Gastroesophageal sphincter (tissue), 4 donors: Measurements from ENCODE around the gene FHOD3. TPM values are rescaled to one million over a fixed set of nuclear protein-coding genes. Genes with fewer than 3 reads are reported as not detected.

Experiments
- ATAC-seq: fragments of 150-250 bp; one replicate; pipeline ENCODE4 v1.9.1; 2016; ENCODE audit warnings: mild to moderate bottlenecking, moderate library complexity
- H3K27ac ChIP-seq, 4 donors: fragments of 200-600 bp; sonication (generic) in 3 of 4; 1 replicate in 3 of 4; 2 replicates in 1 of 4; pipeline ENCODE4 v1.5.1; 2016 to 2019
- H3K27me3 ChIP-seq: fragments of 200-600 bp; sonication (generic); one replicate; pipeline ENCODE4 v1.5.1; 2019
- H3K36me3 ChIP-seq, 2 donors: fragments of 200-600 bp; sonication (generic); one replicate each; pipeline ENCODE4 v1.5.1; 2019; ENCODE audit warnings: control low read depth in 1 of 2
- H3K4me1 ChIP-seq, 3 donors: fragments of 200-600 bp; sonication (generic); 1 replicate in 2 of 3; 2 replicates in 1 of 3; pipeline ENCODE4 v1.5.1; 2016 to 2019; ENCODE audit warnings: control low read depth in 2 of 3
- H3K4me3 ChIP-seq, 2 donors: fragments of 200-600 bp; sonication (generic); one replicate each; pipeline ENCODE4 v1.5.1; 2019; ENCODE audit warnings: mild to moderate bottlenecking in 1 of 2, moderate library complexity in 1 of 2
- H3K9me3 ChIP-seq, 3 donors: fragments of 200-600 bp; sonication (generic); one replicate each; pipeline ENCODE4 v1.5.1; 2017 to 2019; ENCODE audit warnings: control low read depth in 2 of 3
- CTCF ChIP-seq, 4 experiments: fragments of 200-600 bp in 2 of 4; fragments of 450-650 bp in 2 of 4; sonication (generic) in 1 of 4; IDR thresholded peaks; one replicate each; pipeline ENCODE4 v1.5.1; 2017 to 2019; ENCODE audit warnings: antibody characterized with exemption in 4 of 4, mild to moderate bottlenecking in 2 of 4, moderate library complexity in 2 of 4
- EP300 ChIP-seq: sonication (generic); formaldehyde crosslinking; IDR thresholded peaks from one replicate; pipeline ENCODE4 v1.6.1; 2017; ENCODE audit warnings: antibody characterized with exemption, mild to moderate bottlenecking
- POLR2A ChIP-seq, 2 donors: fragments of 450-650 bp; IDR thresholded peaks; one replicate each; pipeline ENCODE4 v1.6.1; 2017; ENCODE audit warnings: antibody characterized with exemption in 2 of 2, mild to moderate bottlenecking in 2 of 2, moderate library complexity in 1 of 2
- POLR2AphosphoS5 ChIP-seq: sonication (generic); formaldehyde crosslinking; IDR thresholded peaks from one replicate; pipeline ENCODE4 v1.6.1; 2017; ENCODE audit warnings: antibody characterized with exemption
- WGBS, 2 donors: methylation state at CpG; one replicate each; pipeline ENCODE4 v1.1.5; 2018; ENCODE audit warnings: low coverage in 1 of 2; 5-methylcytosine and 5-hydroxymethylcytosine counted together
- total RNA-seq, 4 donors: library from RNA; depleted of rRNA; stranded (reverse); fragments of >200 nt; gene quantifications; one replicate each; pipeline ENCODE4 v1.1.0, GENCODE V29; 2016

FHOD3 gene
- total RNA-seq, 4 donors from 2014 or later: 18.4 to 36.7 (median 30.4) TPM

- ATAC-seq: no peak
- Histone ChIP-seq H3K27me3 (no peaks in the 10 kb centered on the region), H3K4me1 (no peaks in the 10 kb centered on the region), H3K36me3 (no peaks in the 10 kb centered on the region), H3K4me3 (no peak overlapping the region), H3K27ac (no peak overlapping the region), H3K9me3 (no peaks in the 10 kb centered on the region)
- 82 to 86% methylated on average over 3 to 8 of the region's 8 CpGs for WGBS, 2 donors
- no peak for TF ChIP-seq POLR2A (IDR thresholded peaks at IDR 0.05)
- TF ChIP-seq CTCF (IDR thresholded peaks at IDR 0.05): no peak
- TF ChIP-seq EP300: no peak
- TF ChIP-seq POLR2AphosphoS5: no peak
Measured at GRCh38 chr18:36366994-36367839, 69.7 kb downstream of the FHOD3 start.

GRCh38 chr18:36368889-36369288 is 71.4 kb downstream of the FHOD3 start:
- Histone ChIP-seq H3K9me3 (no peaks in the 10 kb centered on the region), H3K27me3 (no peaks in the 10 kb centered on the region), H3K4me1 (peaks cover 0 to 12% (median 0%) of the 10 kb centered on the region in 3 donors), H3K36me3 (no peaks in the 10 kb centered on the region), H3K27ac (no peak overlapping the region), H3K4me3 (no peak overlapping the region)
- WGBS, 2 donors: 60 to 76% methylated on average over 1 to 3 of the region's 3 CpGs
- no peak for ATAC-seq
- TF ChIP-seq CTCF (IDR thresholded peaks at IDR 0.05): no peak

GRCh38 chr18:36372903-36373311 is 75.4 kb downstream of the FHOD3 start:
- no peak overlapping the region for H3K27ac ChIP-seq
- no peak overlapping the region for H3K4me3 ChIP-seq
- H3K9me3 ChIP-seq: no peaks in the 10 kb centered on the region
- 50% methylated on average over 3 of the region's 5 CpGs; no CpG with 5 or more reads in 1 of the 2 donors for WGBS, 2 donors
- H3K27me3 ChIP-seq: no peaks in the 10 kb centered on the region
- ATAC-seq: no peak
- peaks cover 0 to 15% (median 0%) of the 10 kb centered on the region in 3 donors for H3K4me1 ChIP-seq
- TF ChIP-seq EP300 (no peak), POLR2AphosphoS5 (no peak), POLR2A (IDR thresholded peaks at IDR 0.05) (no peak), CTCF (IDR thresholded peaks at IDR 0.05) (no peak)
- H3K36me3 ChIP-seq: no peaks in the 10 kb centered on the region

GRCh38 chr18:36374262-36374661 is 76.7 kb downstream of the FHOD3 start:
- WGBS, 2 donors: 78 to 88% methylated on average over 3 of the region's 3 CpGs
- H3K9me3 ChIP-seq: no peaks in the 10 kb centered on the region
- no peak overlapping the region for H3K4me3 ChIP-seq
- no peaks in the 10 kb centered on the region for H3K27me3 ChIP-seq
- no peak overlapping the region for H3K27ac ChIP-seq
- peaks cover 0 to 15% (median 0%) of the 10 kb centered on the region in 3 donors for H3K4me1 ChIP-seq
- no peaks in the 10 kb centered on the region for H3K36me3 ChIP-seq
- TF ChIP-seq CTCF (IDR thresholded peaks at IDR 0.05) (no peak), EP300 (no peak), POLR2AphosphoS5 (no peak), POLR2A (IDR thresholded peaks at IDR 0.05) (no peak)
- ATAC-seq: no peak

- Histone ChIP-seq H3K4me1 (peaks cover 0 to 15% (median 0%) of the 10 kb centered on the region in 3 donors), H3K4me3 (no peak overlapping the region), H3K36me3 (no peaks in the 10 kb centered on the region), H3K9me3 (no peaks in the 10 kb centered on the region), H3K27me3 (no peaks in the 10 kb centered on the region), H3K27ac (no peak overlapping the region)
- TF ChIP-seq CTCF (IDR thresholded peaks at IDR 0.05) (no peak), POLR2AphosphoS5 (no peak), POLR2A (IDR thresholded peaks at IDR 0.05) (no peak), EP300 (no peak)
- WGBS, 2 donors: 73 to 92% methylated on average over 2 to 5 of the region's 5 CpGs
- ATAC-seq: no peak
Measured at GRCh38 chr18:36375118-36375517, 77.6 kb downstream of the FHOD3 start.
